IMR-90 (cell line): ENCODE results near the gene FOXK1. TPM values are rescaled to one million over a fixed set of nuclear protein-coding genes. Genes with fewer than 3 reads are reported as not detected.

Experiments used
- ATAC-seq: fragments of 200-7000 bp; cut with Tn5 transposase; 2 replicates; pipeline ENCODE4 v1.9.1; 2020; ENCODE audit warnings: low read depth, mild to moderate bottlenecking, moderate library complexity
- BruUV-seq: library from RNA; stranded (reverse); fragments of 400-500 nt; replicated peaks from 2 replicates; lab custom pipeline; 2021; lab: Mats Ljungman, UMichigan
- CTCF ChIA-PET: fragments of 300-600 bp; formaldehyde crosslinking; extraction: SDS; loops from one replicate; lab custom pipeline; 2021; ENCODE audit warnings: antibody characterized with exemption; lab: Yijun Ruan, JAX
- POLR2A ChIA-PET: fragments of 300-600 bp; sonication (Branson Sonifier 250); formaldehyde crosslinking; loops from one replicate; lab custom pipeline; 2022; ENCODE audit warnings: antibody characterized with exemption; ENCODE audit not compliant: unreplicated experiment; lab: Charles Lee
- DNase-seq: peaks from one replicate; pipeline ENCODE4 v3.0.0; 2013
- H2AFZ ChIP-seq: replicated peaks from 2 replicates; pipeline ENCODE3; 2013; ENCODE audit warnings: low read length, mild to moderate bottlenecking; ENCODE audit not compliant: poor library complexity
- H2AK5ac ChIP-seq: 2 replicates; pipeline ENCODE4 v1.6.1; 2013; ENCODE audit warnings: low read depth, low read length, inconsistent platforms
- H2AK9ac ChIP-seq: replicated peaks from 2 replicates; pipeline ENCODE3; 2013; ENCODE audit warnings: mild to moderate bottlenecking, low read depth, low read length, moderate library complexity; ENCODE audit not compliant: poor library complexity
- H2BK120ac ChIP-seq: 2 replicates; pipeline ENCODE4 v1.6.1; 2013; ENCODE audit warnings: low read depth, low read length, inconsistent platforms
- H2BK15ac ChIP-seq: 3 replicates; pipeline ENCODE4 v1.6.1; 2013; ENCODE audit warnings: low read depth, low read length, inconsistent platforms
- H2BK20ac ChIP-seq: 2 replicates; pipeline ENCODE4 v1.6.1; 2013; ENCODE audit warnings: low read depth, mild to moderate bottlenecking, inconsistent platforms, low read length, moderate library complexity
- H2BK5ac ChIP-seq: 2 replicates; pipeline ENCODE4 v1.6.1; 2013; ENCODE audit warnings: mild to moderate bottlenecking, low read depth, low read length, inconsistent platforms; ENCODE audit not compliant: poor library complexity, severe bottlenecking
- H3K14ac ChIP-seq: replicated peaks from 2 replicates; pipeline ENCODE4 v1.6.1; 2013; ENCODE audit warnings: low read depth, low read length, inconsistent platforms
- H3K18ac ChIP-seq: 2 replicates; pipeline ENCODE4 v1.6.1; 2013; ENCODE audit warnings: low read depth, low read length, control low read depth
- H3K23ac ChIP-seq: 2 replicates; pipeline ENCODE4 v1.6.1; 2013; ENCODE audit warnings: low read depth, low read length, inconsistent platforms
- H3K27ac ChIP-seq: 2 replicates; pipeline ENCODE4 v1.5.1; 2013; ENCODE audit warnings: mild to moderate bottlenecking, control low read depth, low read length; ENCODE audit not compliant: insufficient read depth
- H3K27me3 ChIP-seq: 2 replicates; pipeline ENCODE4 v1.6.1; 2013; ENCODE audit warnings: low read length; ENCODE audit not compliant: control insufficient read depth, insufficient read depth
- H3K36me3 ChIP-seq: 2 replicates; pipeline ENCODE4 v1.6.1; 2013; ENCODE audit warnings: low read length, mixed read lengths; ENCODE audit not compliant: control insufficient read depth, insufficient read depth
- H3K4ac ChIP-seq: 2 replicates; pipeline ENCODE4 v1.6.1; 2013; ENCODE audit warnings: low read depth, low read length, inconsistent platforms
- H3K4me1 ChIP-seq: 2 replicates; pipeline ENCODE4 v1.6.1; 2013; ENCODE audit warnings: low read length, mixed read lengths; ENCODE audit not compliant: control insufficient read depth, insufficient read depth
- H3K4me2 ChIP-seq: 2 replicates; pipeline ENCODE4 v1.6.1; 2013; ENCODE audit warnings: low read depth, mild to moderate bottlenecking, control low read depth, low read length, moderate library complexity
- H3K4me3 ChIP-seq: 2 replicates; pipeline ENCODE4 v1.5.1; 2013; ENCODE audit warnings: low read depth, mild to moderate bottlenecking, control low read depth, low read length, moderate library complexity; ENCODE audit not compliant: insufficient read depth
- H3K56ac ChIP-seq: 2 replicates; pipeline ENCODE4 v1.6.1; 2013; ENCODE audit warnings: low read length, inconsistent platforms; ENCODE audit not compliant: insufficient read depth; ENCODE audit errors: extremely low read depth
- H3K79me1 ChIP-seq, 2 experiments: 2 replicates each; pipeline ENCODE4 v1.6.1; 2013; ENCODE audit warnings: low read length in 2 of 2, inconsistent platforms in 1 of 2, low read depth in 1 of 2
- H3K9ac ChIP-seq: 2 replicates; pipeline ENCODE4 v1.6.1; 2013; ENCODE audit warnings: low read depth, low read length, control low read depth
- H3K9me1 ChIP-seq: 2 replicates; pipeline ENCODE4 v1.6.1; 2013; ENCODE audit warnings: low read length, inconsistent platforms; ENCODE audit not compliant: insufficient read depth
- H3K9me3 ChIP-seq: 2 replicates; pipeline ENCODE4 v1.6.1; 2013; ENCODE audit warnings: low read length; ENCODE audit not compliant: control insufficient read depth, insufficient read depth
- H4K20me1 ChIP-seq: 2 replicates; pipeline ENCODE4 v1.6.1; 2013; ENCODE audit warnings: low read length, inconsistent platforms; ENCODE audit not compliant: insufficient read depth
- H4K5ac ChIP-seq: 2 replicates; pipeline ENCODE4 v1.6.1; 2013; ENCODE audit warnings: mild to moderate bottlenecking, low read depth, low read length, control low read depth
- H4K8ac ChIP-seq, 2 experiments: 2 replicates each; pipeline ENCODE4 v1.6.1; 2013; ENCODE audit warnings: low read depth in 2 of 2, low read length in 2 of 2, control low read depth in 1 of 2, inconsistent platforms in 1 of 2
- H4K91ac ChIP-seq: 2 replicates; pipeline ENCODE4 v1.6.1; 2013; ENCODE audit warnings: low read depth, low read length, inconsistent platforms; ENCODE audit not compliant: insufficient read depth
- BHLHE40 ChIP-seq: fragments of 150-350 bp; IDR thresholded peaks from 2 replicates; pipeline ENCODE4 v1.6.1; 2016; ENCODE audit warnings: mild to moderate bottlenecking, low read depth, low read length
- CEBPB ChIP-seq: IDR thresholded peaks from 2 replicates; pipeline ENCODE4 v1.6.1; 2012; ENCODE audit warnings: low read depth, low read length, improper control_type of control experiment
- CHD1 ChIP-seq: IDR thresholded peaks from 2 replicates; pipeline ENCODE4 v1.6.1; 2012; ENCODE audit warnings: low read depth, low read length, improper control_type of control experiment
- MAZ ChIP-seq: IDR thresholded peaks from 2 replicates; pipeline ENCODE4 v1.6.1; 2012; ENCODE audit warnings: low read depth, mild to moderate bottlenecking, low read length, improper control_type of control experiment, moderate library complexity, borderline replicate concordance
- POLR2A ChIP-seq: IDR thresholded peaks from 2 replicates; pipeline ENCODE4 v1.6.1; 2012; ENCODE audit warnings: mild to moderate bottlenecking, low read depth, low read length
- RAD21 ChIP-seq: IDR thresholded peaks from 2 replicates; pipeline ENCODE4 v1.6.1; 2012; ENCODE audit warnings: low read length, improper control_type of control experiment
- RCOR1 ChIP-seq: IDR thresholded peaks from 2 replicates; pipeline ENCODE4 v1.6.1; 2012; ENCODE audit warnings: mild to moderate bottlenecking, low read length, improper control_type of control experiment; ENCODE audit not compliant: insufficient replicate concordance
- RFX5 ChIP-seq: IDR thresholded peaks from 2 replicates; pipeline ENCODE4 v1.8.0; 2012; ENCODE audit warnings: low read depth, mild to moderate bottlenecking, low read length, moderate library complexity
- SMC3 ChIP-seq: fragments of 150-350 bp; IDR thresholded peaks from 2 replicates; pipeline ENCODE4 v1.6.1; 2016; ENCODE audit warnings: low read depth, mild to moderate bottlenecking, antibody characterized with exemption, low read length, moderate library complexity
- WGBS, 2 experiments: methylation state at CpG; one replicate each; pipeline versions ENCODE4 v1.1.5 to v1.1.7; 2013; ENCODE audit warnings: missing lambda C conversion rate in 2 of 2; ENCODE audit not compliant: insufficient read length in 1 of 2; ENCODE audit errors: extremely low coverage in 2 of 2; 5-methylcytosine and 5-hydroxymethylcytosine counted together
- dilution Hi-C: fragments of 300-500 bp; cut with HindIII; formaldehyde crosslinking; loops from one replicate; pipeline ENCODE4 v1.14.3; 2018; ENCODE audit warnings: low sequenced_read_pairs; ENCODE audit not compliant: unreplicated experiment
- in situ Hi-C: fragments of 300-500 bp; cut with MboI; formaldehyde crosslinking; loops from 3 replicates; pipeline ENCODE4 v1.14.3; 2019; ENCODE audit warnings: low sequenced_read_pairs, inconsistent platforms, mixed read lengths
- intact Hi-C: fragments of 100-400 bp; cut with micrococcal nuclease; formaldehyde crosslinking; loops from 2 replicates; pipeline ENCODE4 v1.10.0; 2022
- polyA plus RNA-seq, 3 experiments: library from polyadenylated mRNA; depleted of rRNA; stranded (reverse); fragments of >200 nt; gene quantifications; 2 replicates each; pipeline ENCODE4 v1.2.3, GENCODE V29; 2012; ENCODE audit warnings: low replicate concordance in 1 of 3
- total RNA-seq: library from RNA; depleted of rRNA; stranded (reverse); fragments of >200 nt; gene quantifications from 2 replicates; pipeline ENCODE4 v1.2.3, GENCODE V29; 2012
- TF ChIP-seq, protein P1 (sequence below): conservative IDR thresholded peaks from 2 replicates; pipeline ENCODE4 v1.5.1; 2012; ENCODE audit warnings: mild to moderate bottlenecking, low read depth, low read length, improper control_type of control experiment
- TF ChIP-seq, protein P2 (sequence below): fragments of 150-350 bp; IDR thresholded peaks from 2 replicates; pipeline ENCODE4 v1.6.1; 2016; ENCODE audit warnings: low read depth, mild to moderate bottlenecking, low read length, moderate library complexity, borderline replicate concordance

The FOXK1 gene
- total and polyA plus RNA-seq, 2 of the 4 experiments (the other 2 are of a cell fraction): 4.3 to 8.8 TPM

DNA sequence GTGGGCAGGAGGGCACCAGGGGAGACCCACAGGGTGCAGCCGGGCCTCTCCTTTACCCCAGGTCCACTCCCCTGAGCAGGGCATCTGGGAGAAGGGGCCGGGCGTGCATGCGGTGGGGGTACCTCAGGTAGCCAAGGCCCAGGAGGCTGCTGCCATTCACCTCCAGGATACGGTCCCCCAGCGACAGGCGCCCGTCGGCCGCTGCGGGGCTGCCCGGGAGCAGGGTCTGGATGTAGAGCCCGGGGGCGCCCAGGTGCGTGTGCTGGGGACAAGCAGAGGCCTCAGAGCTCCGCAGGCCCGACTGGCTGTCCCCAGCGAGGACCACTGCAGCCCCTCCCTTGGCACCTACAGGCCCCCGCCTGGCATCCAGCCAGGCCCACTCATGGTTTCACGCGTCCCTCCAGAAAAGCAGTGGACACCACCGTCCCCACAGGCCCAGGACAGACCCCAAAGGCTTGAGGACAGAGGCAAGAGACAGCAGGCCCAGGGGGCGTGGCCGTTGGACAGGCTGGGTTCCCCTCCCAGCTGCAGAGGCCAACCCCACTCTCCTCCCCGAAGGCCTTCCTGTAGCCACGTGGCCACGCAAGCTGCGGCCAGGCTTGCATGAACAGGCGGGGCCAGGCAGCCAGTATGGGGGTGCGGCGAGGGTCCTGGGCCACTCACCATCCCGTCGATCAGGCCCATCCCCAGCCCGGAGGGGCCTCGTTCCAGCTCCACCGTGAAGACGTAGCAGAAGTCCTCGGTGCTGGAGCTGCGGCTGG lies 117.6 kb downstream of the FOXK1 start:
- Histone ChIP-seq H3K79me1 (no peaks in the 10 kb centered on the region), H2BK20ac (no peak overlapping the region), H3K4me1 (no peaks in the 10 kb centered on the region), H2BK120ac (no peak overlapping the region), H3K56ac (no peak overlapping the region), H2AFZ (no peak overlapping the region), H3K36me3 (no peaks in the 10 kb centered on the region), H4K8ac (no peak overlapping the region), H3K4me3 (no peak overlapping the region), H4K5ac (no peak overlapping the region), H3K27ac (no peak overlapping the region), H2BK5ac (no peak overlapping the region), H3K18ac (no peak overlapping the region), H3K4ac (no peak overlapping the region), H4K91ac (no peak overlapping the region), H3K27me3 (no peaks in the 10 kb centered on the region), H3K9me1 (0 out of 2 replicates have a peak, but pooled peaks cover 2% of the 10 kb centered on the region), H2AK9ac (peak overlapping the region; percentile 37), H3K9ac (no peak overlapping the region), H3K9me3 (no peaks in the 10 kb centered on the region), H2BK15ac (no peak overlapping the region), H4K20me1 (no peaks in the 10 kb centered on the region), H2AK5ac (no peak overlapping the region), H3K14ac (no peak overlapping the region), H3K23ac (no peak overlapping the region), H3K4me2 (no peak overlapping the region)
- peak; percentile 12; the same call in 1 of the 2 replicates for ATAC-seq
- dilution Hi-C loops: no loop called here
- DNase-seq: no peak
- in situ Hi-C loops: loop anchor here (5.0 kb wide), 1 partner anchor 288 kb away; no protein-coding TSS in a partner anchor
- CTCF ChIA-PET: interaction anchor here (1.1 kb wide), 1 partner anchor 285 kb away, joined by 3 read pairs; no protein-coding TSS in a partner anchor
- BruUV-seq: no TSS peak
- intact Hi-C loops: loop anchor here (5.0 kb wide), 1 partner anchor 393 kb away; the partner anchor contains the start of gene WIPI2
- TF ChIP-seq, protein P1, sequence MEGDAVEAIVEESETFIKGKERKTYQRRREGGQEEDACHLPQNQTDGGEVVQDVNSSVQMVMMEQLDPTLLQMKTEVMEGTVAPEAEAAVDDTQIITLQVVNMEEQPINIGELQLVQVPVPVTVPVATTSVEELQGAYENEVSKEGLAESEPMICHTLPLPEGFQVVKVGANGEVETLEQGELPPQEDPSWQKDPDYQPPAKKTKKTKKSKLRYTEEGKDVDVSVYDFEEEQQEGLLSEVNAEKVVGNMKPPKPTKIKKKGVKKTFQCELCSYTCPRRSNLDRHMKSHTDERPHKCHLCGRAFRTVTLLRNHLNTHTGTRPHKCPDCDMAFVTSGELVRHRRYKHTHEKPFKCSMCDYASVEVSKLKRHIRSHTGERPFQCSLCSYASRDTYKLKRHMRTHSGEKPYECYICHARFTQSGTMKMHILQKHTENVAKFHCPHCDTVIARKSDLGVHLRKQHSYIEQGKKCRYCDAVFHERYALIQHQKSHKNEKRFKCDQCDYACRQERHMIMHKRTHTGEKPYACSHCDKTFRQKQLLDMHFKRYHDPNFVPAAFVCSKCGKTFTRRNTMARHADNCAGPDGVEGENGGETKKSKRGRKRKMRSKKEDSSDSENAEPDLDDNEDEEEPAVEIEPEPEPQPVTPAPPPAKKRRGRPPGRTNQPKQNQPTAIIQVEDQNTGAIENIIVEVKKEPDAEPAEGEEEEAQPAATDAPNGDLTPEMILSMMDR: no peak
- TF ChIP-seq RFX5: no peak
- TF ChIP-seq RCOR1: no peak
- no peak for TF ChIP-seq POLR2A
- TF ChIP-seq CHD1: no peak
- TF ChIP-seq SMC3: no peak
- no peak for TF ChIP-seq MAZ
- TF ChIP-seq, protein P2, sequence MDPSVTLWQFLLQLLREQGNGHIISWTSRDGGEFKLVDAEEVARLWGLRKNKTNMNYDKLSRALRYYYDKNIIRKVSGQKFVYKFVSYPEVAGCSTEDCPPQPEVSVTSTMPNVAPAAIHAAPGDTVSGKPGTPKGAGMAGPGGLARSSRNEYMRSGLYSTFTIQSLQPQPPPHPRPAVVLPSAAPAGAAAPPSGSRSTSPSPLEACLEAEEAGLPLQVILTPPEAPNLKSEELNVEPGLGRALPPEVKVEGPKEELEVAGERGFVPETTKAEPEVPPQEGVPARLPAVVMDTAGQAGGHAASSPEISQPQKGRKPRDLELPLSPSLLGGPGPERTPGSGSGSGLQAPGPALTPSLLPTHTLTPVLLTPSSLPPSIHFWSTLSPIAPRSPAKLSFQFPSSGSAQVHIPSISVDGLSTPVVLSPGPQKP: no peak
- TF ChIP-seq BHLHE40: no peak
- TF ChIP-seq CEBPB: no peak
- no peak for TF ChIP-seq RAD21
- POLR2A ChIA-PET: interaction anchor here (0.6 kb wide), 1 partner anchor 697 kb away, joined by 7 read pairs; no protein-coding TSS in a partner anchor
- 51% methylated on average over 13 of the region's 39 CpGs; no CpG with 5 or more reads in 1 of the 2 experiments for WGBS, 2 experiments
